Measurements from ENCODE around the gene RASL10A.

The RASL10A gene

GRCh38 chr22:29270475-29271271, 44.8 kb downstream of the RASL10A start:
- DNase-seq (ENCODE audit: low read depth in 2 of 3, low spot score in 1 of 3): no peak

GRCh38 chr22:29269731-29270474, 45.6 kb downstream of the RASL10A start:
- no peak for DNase-seq (ENCODE audit: low read depth in 2 of 3, low spot score in 1 of 3)

GRCh38 chr22:29269230-29269604, 46.3 kb downstream of the RASL10A start:
- no peak for DNase-seq (ENCODE audit: low read depth in 2 of 3, low spot score in 1 of 3)

DNA sequence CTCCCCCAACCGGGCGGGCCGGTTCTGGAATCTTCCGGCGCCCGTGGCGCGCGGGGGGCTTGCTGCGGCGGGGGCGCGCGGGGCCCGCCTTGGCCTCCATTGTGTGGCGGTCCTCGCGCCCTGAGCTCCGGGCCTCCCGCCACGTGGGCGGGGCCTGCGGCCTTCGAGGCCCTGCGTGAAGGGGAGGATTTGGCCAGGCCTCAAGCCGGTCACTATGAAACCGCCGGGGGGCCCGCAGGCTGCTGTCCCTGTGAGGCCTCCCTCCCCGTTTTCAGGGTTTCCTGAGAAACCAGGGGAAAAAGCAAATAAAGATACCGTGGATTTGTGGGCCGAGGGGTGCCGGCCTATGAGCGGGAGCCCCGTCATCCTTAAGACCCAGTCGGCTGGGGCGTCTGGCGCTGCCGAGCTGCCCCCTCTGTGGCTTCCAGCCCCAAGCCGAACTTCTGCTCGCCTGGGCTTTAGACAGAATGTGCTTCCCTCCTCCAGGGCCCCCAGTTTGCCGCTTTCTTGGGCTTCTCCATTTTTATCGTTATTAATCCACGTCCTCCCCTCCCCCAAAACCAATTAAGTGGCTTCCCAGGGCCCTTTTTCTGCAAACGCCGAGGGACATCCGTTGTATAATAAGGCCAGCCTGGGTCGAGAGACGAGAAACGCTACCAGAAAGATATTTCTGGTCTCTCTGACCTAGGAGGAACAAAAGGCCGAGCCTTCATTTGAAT, 46.8 kb downstream of the RASL10A start:
- DNase-seq (ENCODE audit: low read depth in 2 of 3, low spot score in 1 of 3): peak in 2 of 3 donors; percentile 21 to 29

- peak; percentile 93 to 96 (median 94) for DNase-seq (ENCODE audit: low read depth in 2 of 3, low spot score in 1 of 3)
Measured at GRCh38 chr22:29267858-29268510, 47.5 kb downstream of the RASL10A start, which contains the start of the genes EWSR1 and RHBDD3. Gene EWSR1 (plus strand): TSS chr22:29268268. CDS start chr22:29268337, 69 bp downstream. Gene RHBDD3 (minus strand): TSS chr22:29267981. CDS start chr22:29265626, 2,355 bp downstream.

- DNase-seq (ENCODE audit: low read depth in 2 of 3, low spot score in 1 of 3): no peak
Measured at GRCh38 chr22:29267462-29267857, 48.0 kb downstream of the RASL10A start.

GRCh38 chr22:29266564-29267461, 48.7 kb downstream of the RASL10A start:
- DNase-seq (ENCODE audit: low read depth in 2 of 3, low spot score in 1 of 3): no peak

GRCh38 chr22:29265929-29266328, 49.6 kb downstream of the RASL10A start:
- no peak for DNase-seq (ENCODE audit: low read depth in 2 of 3, low spot score in 1 of 3)

GRCh38 chr22:29265305-29265704, 50.2 kb downstream of the RASL10A start:
- no peak for DNase-seq (ENCODE audit: low read depth in 2 of 3, low spot score in 1 of 3)

- DNase-seq (ENCODE audit: low read depth in 2 of 3, low spot score in 1 of 3): no peak
Measured at GRCh38 chr22:29263791-29264276, 51.7 kb downstream of the RASL10A start.
